ENCODE data around the gene SLC25A22.

- TF ChIP-seq CTCF (IDR thresholded peaks at IDR 0.05) (no peak), EZH2 (IDR thresholded peaks at IDR 0.05; ENCODE audit: borderline replicate concordance, insufficient read depth, low read depth, low read length, poor library complexity, severe bottlenecking) (no peak)
These were observed 14.3 kb upstream of the SLC25A22 start for GRCh38 chr11:812390-812789.
